ENCODE results near the gene PEDS1. TPM values are rescaled to one million over a fixed set of nuclear protein-coding genes. Genes with fewer than 3 reads are reported as not detected.
"Not testable (repeated sequence)": the region's sequence is repeated elsewhere in the genome, so short reads cannot be mapped to it uniquely, and the experiment has no call there.

PEDS1 gene
- total and polyA plus RNA-seq, 11 donors: 13.7 to 37.4 (median 28.4) TPM

DNA sequence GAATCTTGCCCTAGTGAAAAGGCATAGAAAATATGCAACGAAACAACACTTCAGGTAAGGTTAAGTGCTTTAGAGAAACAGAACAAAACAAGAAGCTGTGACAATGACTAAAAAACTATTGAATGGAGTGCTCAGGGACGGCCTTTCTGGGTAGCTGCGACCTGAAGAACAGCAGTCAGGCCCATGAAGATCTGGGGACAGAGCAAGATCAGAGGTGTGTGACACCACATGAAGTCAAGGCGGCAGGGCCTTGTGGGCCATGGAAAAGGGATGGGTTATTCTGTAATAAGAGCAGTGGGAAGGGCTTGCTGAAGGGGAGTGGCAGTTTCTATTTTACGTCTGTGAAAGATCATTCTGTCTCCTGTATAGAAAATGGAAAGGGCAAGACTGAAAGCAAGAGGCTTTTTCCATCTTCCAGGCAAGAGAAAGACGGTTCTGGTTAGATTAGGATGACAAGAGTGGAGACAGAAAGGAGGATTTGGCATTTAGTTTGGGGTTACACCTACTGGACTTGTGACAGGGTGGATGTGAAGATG lies 45.7 kb downstream of the PEDS1 start:
- ATAC-seq (no peak), DNase-seq (no peak)
- TF ChIP-seq, protein P1, sequence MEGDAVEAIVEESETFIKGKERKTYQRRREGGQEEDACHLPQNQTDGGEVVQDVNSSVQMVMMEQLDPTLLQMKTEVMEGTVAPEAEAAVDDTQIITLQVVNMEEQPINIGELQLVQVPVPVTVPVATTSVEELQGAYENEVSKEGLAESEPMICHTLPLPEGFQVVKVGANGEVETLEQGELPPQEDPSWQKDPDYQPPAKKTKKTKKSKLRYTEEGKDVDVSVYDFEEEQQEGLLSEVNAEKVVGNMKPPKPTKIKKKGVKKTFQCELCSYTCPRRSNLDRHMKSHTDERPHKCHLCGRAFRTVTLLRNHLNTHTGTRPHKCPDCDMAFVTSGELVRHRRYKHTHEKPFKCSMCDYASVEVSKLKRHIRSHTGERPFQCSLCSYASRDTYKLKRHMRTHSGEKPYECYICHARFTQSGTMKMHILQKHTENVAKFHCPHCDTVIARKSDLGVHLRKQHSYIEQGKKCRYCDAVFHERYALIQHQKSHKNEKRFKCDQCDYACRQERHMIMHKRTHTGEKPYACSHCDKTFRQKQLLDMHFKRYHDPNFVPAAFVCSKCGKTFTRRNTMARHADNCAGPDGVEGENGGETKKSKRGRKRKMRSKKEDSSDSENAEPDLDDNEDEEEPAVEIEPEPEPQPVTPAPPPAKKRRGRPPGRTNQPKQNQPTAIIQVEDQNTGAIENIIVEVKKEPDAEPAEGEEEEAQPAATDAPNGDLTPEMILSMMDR (IDR thresholded peaks at IDR 0.05): no peak
- no peak for TF ChIP-seq POLR2A (IDR thresholded peaks at IDR 0.05)
- peaks cover 0 to 15% (median 0%) of the 10 kb centered on the region in 9 donors for H3K36me3 ChIP-seq
- H3K9me3 ChIP-seq: no peaks in the 10 kb centered on the region
- H3K27me3 ChIP-seq: no peaks in the 10 kb centered on the region
- WGBS, 4 donors: 51 to 63% (median 55%) methylated on average over 6 of the region's 6 CpGs
- H3K4me1 ChIP-seq: peaks cover 15 to 90% (median 68%) of the 10 kb centered on the region in 12 donors
- intact Hi-C loops (cut with DNase I): no loop called here
- H3K4me3 ChIP-seq: no peak overlapping the region
- H3K27ac ChIP-seq: peak overlapping the region in 6 of 12 donors; percentile 0 to 42 (median 34)

DNA sequence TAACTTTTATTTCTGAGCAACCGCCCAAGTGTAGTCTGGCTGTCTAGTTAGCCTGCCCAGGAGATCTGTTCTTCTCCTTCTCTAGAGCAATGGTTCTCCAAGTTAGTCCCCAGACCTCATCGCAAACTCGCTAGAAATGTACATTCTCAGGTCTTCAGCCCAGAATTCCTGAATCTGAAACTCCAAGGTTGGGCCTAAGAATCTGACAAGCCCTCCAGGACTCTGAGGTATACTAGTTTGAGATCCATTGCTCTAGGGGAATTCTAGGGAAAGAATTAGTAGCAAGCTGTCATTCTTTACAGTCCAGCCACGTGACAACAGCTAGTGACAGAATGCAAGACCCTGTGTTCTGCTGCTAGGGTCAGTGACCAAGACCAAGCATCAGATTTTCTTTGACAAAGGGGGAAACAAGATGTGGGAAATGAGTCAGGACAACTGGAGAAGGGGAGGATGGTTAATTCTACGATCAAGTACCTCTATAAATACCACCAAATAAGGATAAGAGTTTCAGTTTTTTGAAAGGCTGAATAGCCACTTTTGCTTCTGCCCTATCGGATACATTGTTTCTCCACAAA lies 46.4 kb downstream of the PEDS1 start:
- no peak for ATAC-seq
- Histone ChIP-seq H3K9me3 (no peaks in the 10 kb centered on the region), H3K4me1 (peaks cover 15 to 92% (median 67%) of the 10 kb centered on the region in 12 donors), H3K27me3 (no peaks in the 10 kb centered on the region), H3K4me3 (no peak overlapping the region), H3K27ac (peak overlapping the region in 4 of 12 donors; percentile 18 to 42 (median 40)), H3K36me3 (peaks cover 0 to 17% (median 0%) of the 10 kb centered on the region in 9 donors)
- DNase-seq: no peak
- TF ChIP-seq, protein P1 (IDR thresholded peaks at IDR 0.05): no peak
- no peak for TF ChIP-seq POLR2A (IDR thresholded peaks at IDR 0.05)
- intact Hi-C loops (cut with DNase I): no loop called here
- WGBS, 4 donors: 67 to 75% (median 69%) methylated on average over 6 of the region's 6 CpGs

DNA sequence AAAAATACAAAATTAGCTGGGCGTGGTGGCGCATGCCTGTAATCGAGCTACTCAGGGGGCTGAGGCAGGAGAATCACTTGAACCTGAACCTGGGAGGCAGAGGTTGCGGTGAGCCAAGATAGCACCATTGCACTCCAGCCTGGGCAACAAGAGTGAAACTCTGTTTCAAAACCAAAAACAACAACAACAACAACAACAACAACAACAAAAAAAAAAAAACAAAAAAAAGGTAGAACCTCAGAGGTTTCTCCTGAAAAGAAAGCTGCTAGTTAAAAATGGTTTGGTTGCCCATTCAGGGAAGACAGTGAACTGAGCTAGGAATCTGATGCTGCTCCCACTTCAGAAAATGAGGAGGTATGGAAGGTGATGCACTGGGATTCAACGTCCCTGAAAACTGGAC lies 46.9 kb downstream of the PEDS1 start:
- WGBS, 4 donors: 63 to 84% (median 72%) methylated on average over 5 of the region's 5 CpGs
- ATAC-seq; H3K27me3 ChIP-seq; intact Hi-C loops (cut with DNase I); H3K4me3 ChIP-seq; DNase-seq; H3K9me3 ChIP-seq: not testable (repeated sequence)
- peak overlapping the region in 3 of 12 donors; percentile 18 to 42 (median 18) for H3K27ac ChIP-seq
- H3K4me1 ChIP-seq: peaks cover 13 to 92% (median 64%) of the 10 kb centered on the region in 12 donors
- peaks cover 0 to 22% (median 0%) of the 10 kb centered on the region in 9 donors for H3K36me3 ChIP-seq

Other genes with a start within 250 kb of the PEDS1 start
- gene SPATA2, start 238.2 kb downstream of the PEDS1 start, total RNA-seq: 1 to 10 TPM; 5.9 to 9.3 (median 7.8) TPM
- 1 to 10 TPM; 4.3 to 8.0 TPM for gene SPATA2, start 238.2 kb downstream of the PEDS1 start, polyA plus RNA-seq
- gene RNF114, start 217.3 kb downstream of the PEDS1 start, total RNA-seq: 100 to 1,000 TPM in 2 of 9 donors, 10 to 100 TPM in 7; 42.1 to 128 (median 52.4) TPM
- 10 to 100 TPM; 36.5 to 48.5 TPM for gene RNF114, start 217.3 kb downstream of the PEDS1 start, polyA plus RNA-seq
- gene SNAI1, start 170.7 kb downstream of the PEDS1 start, total RNA-seq: 1 to 10 TPM in 6 of 9 donors, under 1 TPM in 3; 0.37 to 6.7 (median 1.6) TPM
- gene SNAI1, start 170.7 kb downstream of the PEDS1 start, polyA plus RNA-seq: 1 to 10 TPM in 1 of 2 donors, under 1 TPM in 1; 0.95 to 3.1 TPM
- 100 to 1,000 TPM in 1 of 9 donors, 10 to 100 TPM in 8; 54.2 to 105 (median 84.8) TPM for gene UBE2V1, start 40.6 kb downstream of the PEDS1 start, total RNA-seq
- gene UBE2V1, start 40.6 kb downstream of the PEDS1 start, polyA plus RNA-seq: 10 to 100 TPM; 73.0 to 73.9 TPM
- 100 to 1,000 TPM in 1 of 9 donors, 10 to 100 TPM in 8; 30.2 to 122 (median 63.3) TPM for gene CEBPB, start 37.1 kb upstream of the PEDS1 start, total RNA-seq
- gene CEBPB, start 37.1 kb upstream of the PEDS1 start, polyA plus RNA-seq: 10 to 100 TPM; 14.7 to 19.8 TPM